SK-N-SH (cell line): ENCODE measurements around the gene TTC7B. TPM values are rescaled to one million over a fixed set of nuclear protein-coding genes. Genes with fewer than 3 reads are reported as not detected.

Experiments
- CTCF ChIA-PET: fragments of 300-600, 350-600 bp; formaldehyde crosslinking; extraction: SDS; loops from one replicate; lab custom pipeline; 2021; lab: Yijun Ruan, JAX
- POLR2A ChIA-PET: fragments of 350-600 bp; sonication (Branson Sonifier 250); formaldehyde crosslinking; extraction: SDS; loops from one replicate; lab custom pipeline; 2020; ENCODE audit warnings: antibody characterized with exemption, inconsistent platforms; lab: Yijun Ruan, JAX
- DNase-seq: peaks from one replicate; pipeline ENCODE4 v3.0.0; 2012
- H2AFZ ChIP-seq: fragments of 200-600 bp; sonication (generic); 2 replicates; pipeline ENCODE4 v1.8.1; 2016; ENCODE audit warnings: antibody characterized with exemption, mild to moderate bottlenecking, low read depth
- H3F3A ChIP-seq: fragments of 200-600 bp; sonication (generic); replicated peaks from 2 replicates; pipeline ENCODE3; 2016; ENCODE audit warnings: antibody characterized with exemption, mild to moderate bottlenecking; ENCODE audit not compliant: insufficient read depth
- H3K27ac ChIP-seq, 2 experiments: fragments of 200-500 bp in 1 of 2; fragments of 200-600 bp in 1 of 2; sonication (Bioruptor generic) in 1 of 2; sonication (generic), shearing (Covaris generic) in 1 of 2; 2 replicates each; pipeline versions ENCODE4 v1.5.1 to v1.6.1; 2014 to 2016; ENCODE audit warnings: low read depth in 2 of 2, inconsistent platforms in 1 of 2, low read length in 1 of 2, mild to moderate bottlenecking in 1 of 2, mixed read lengths in 1 of 2
- H3K27me3 ChIP-seq: fragments of 200-600 bp; sonication (generic), shearing (Covaris generic); 2 replicates; pipeline ENCODE4 v1.6.1; 2016; ENCODE audit warnings: mixed run types; ENCODE audit not compliant: insufficient read depth
- H3K36me3 ChIP-seq, 2 experiments: fragments of 200-500 bp in 1 of 2; fragments of 200-600 bp in 1 of 2; sonication (Bioruptor generic) in 1 of 2; sonication (generic) in 1 of 2; replicated peaks in 1 of 2; 2 replicates each; pipeline versions ENCODE3 to v1.5.1; 2014 to 2016; ENCODE audit warnings: low read length in 1 of 2, mild to moderate bottlenecking in 1 of 2; ENCODE audit not compliant: insufficient read depth in 2 of 2, control insufficient read depth in 1 of 2
- H3K4me1 ChIP-seq, 2 experiments: fragments of 200-500 bp in 1 of 2; fragments of 200-600 bp in 1 of 2; sonication (Bioruptor generic) in 1 of 2; sonication (generic), shearing (Covaris generic) in 1 of 2; 2 replicates each; pipeline versions ENCODE4 v1.5.1 to v1.6.1; 2014 to 2016; ENCODE audit warnings: low read depth in 1 of 2, low read length in 1 of 2, mixed run types in 1 of 2; ENCODE audit not compliant: insufficient read depth in 2 of 2, control insufficient read depth in 1 of 2
- H3K4me2 ChIP-seq: fragments of 200-600 bp; sonication (generic), shearing (Covaris generic); 2 replicates; pipeline ENCODE4 v1.6.1; 2017; ENCODE audit warnings: mixed run types
- H3K4me3 ChIP-seq, 2 experiments: fragments of 200-500 bp in 1 of 2; fragments of 200-600 bp in 1 of 2; sonication (Bioruptor generic) in 1 of 2; sonication (generic), shearing (Covaris generic) in 1 of 2; 2 replicates each; pipeline versions ENCODE4 v1.5.1 to v1.8.1; 2014 to 2016; ENCODE audit warnings: low read depth in 2 of 2, inconsistent platforms in 1 of 2, low read length in 1 of 2, mild to moderate bottlenecking in 1 of 2, mixed read lengths in 1 of 2, moderate library complexity in 1 of 2
- H3K79me2 ChIP-seq: fragments of 200-600 bp; sonication (generic); 2 replicates; pipeline ENCODE4 v1.8.1; 2017; ENCODE audit warnings: mild to moderate bottlenecking; ENCODE audit not compliant: insufficient read depth
- H3K9ac ChIP-seq: fragments of 200-600 bp; sonication (generic); 2 replicates; pipeline ENCODE4 v1.6.1; 2017; ENCODE audit warnings: mixed run types
- H3K9me2 ChIP-seq: fragments of 200-600 bp; sonication (generic); 2 replicates; pipeline ENCODE4 v1.6.1; 2017; ENCODE audit warnings: mixed run types
- H3K9me3 ChIP-seq: fragments of 200-600 bp; sonication (generic); 2 replicates; pipeline ENCODE4 v1.6.1; 2017; ENCODE audit warnings: mixed run types, mild to moderate bottlenecking, moderate library complexity
- H4K20me1 ChIP-seq: fragments of 200-600 bp; sonication (generic); 2 replicates; pipeline ENCODE4 v1.6.1; 2017; ENCODE audit warnings: mild to moderate bottlenecking, mixed run types; ENCODE audit not compliant: insufficient read depth
- NRF1 ChIP-seq: IDR thresholded peaks from 2 replicates; pipeline ENCODE4 v1.6.1; 2012; ENCODE audit warnings: low read depth, mild to moderate bottlenecking, low read length
- RAD21 ChIP-seq: IDR thresholded peaks from 2 replicates; pipeline ENCODE4 v1.6.1; 2012; ENCODE audit warnings: mild to moderate bottlenecking, low read length
- REST ChIP-seq: IDR thresholded peaks from 2 replicates; pipeline ENCODE4 v1.6.1; 2012; ENCODE audit warnings: mild to moderate bottlenecking, low read depth, low read length, moderate library complexity
- TAF1 ChIP-seq: IDR thresholded peaks from 2 replicates; pipeline ENCODE4 v1.6.1; 2012; ENCODE audit warnings: low read depth, mild to moderate bottlenecking, low read length, moderate library complexity, borderline replicate concordance
- USF2 ChIP-seq: fragments of 150-350 bp; IDR thresholded peaks from 2 replicates; pipeline ENCODE4 v1.6.1; 2017; ENCODE audit warnings: antibody characterized with exemption, low read length, low read depth, borderline replicate concordance
- YY1 ChIP-seq: IDR thresholded peaks from 2 replicates; pipeline ENCODE4 v1.4.0; 2012; ENCODE audit warnings: low read depth, mild to moderate bottlenecking
- WGBS: methylation state at CpG from one replicate; pipeline ENCODE4 v1.1.6; 2017; ENCODE audit warnings: low lambda C conversion rate; 5-methylcytosine and 5-hydroxymethylcytosine counted together
- polyA plus RNA-seq, 3 experiments: library from polyadenylated mRNA; depleted of rRNA; stranded (reverse); fragments of >200 nt; gene quantifications; 2 replicates each; pipeline ENCODE4 v1.2.3, GENCODE V29; 2012

TTC7B gene
- polyA plus RNA-seq, 1 of the 3 experiments (the other 2 are of a cell fraction): 43.1 TPM

- H2AFZ ChIP-seq: no peak overlapping the region
- no peaks in the 10 kb centered on the region for H3K27me3 ChIP-seq
- H3K9me2 ChIP-seq: no peaks in the 10 kb centered on the region
- no peak overlapping the region for H3K27ac ChIP-seq
- no peak overlapping the region for H3K9ac ChIP-seq
- H3K36me3 ChIP-seq: no peaks in the 10 kb centered on the region
- no peaks in the 10 kb centered on the region for H3K79me2 ChIP-seq
- H3K9me3 ChIP-seq: no peaks in the 10 kb centered on the region
- H3K4me3 ChIP-seq: no peak overlapping the region
- no peak overlapping the region for H3K4me2 ChIP-seq
- H3K4me1 ChIP-seq: peaks cover 3 to 17% of the 10 kb centered on the region in 2 experiments; a peak in 1 of 4 replicates
- 68% methylated on average over 11 of the region's 12 CpGs for WGBS
- ChIA-PET POLR2A (interaction anchor here (1.2 kb wide), 1 partner anchor 23 kb away, joined by 3 read pairs; no protein-coding TSS in a partner anchor), CTCF (interaction anchor here (0.9 to 1.3 kb wide), 2 partner anchors 12 to 194 kb away, joined by 3 read pairs; no protein-coding TSS in a partner anchor)
- peak; percentile 28 for DNase-seq
- no peaks in the 10 kb centered on the region for H4K20me1 ChIP-seq
- no peaks in the 10 kb centered on the region for H3F3A ChIP-seq
- TF ChIP-seq TAF1 (no peak), YY1 (0 out of 2 replicates have a peak, but pooled peaks have one; percentile 50), REST (peak; percentile 98), USF2 (no peak)
These were observed 320.6 kb downstream of the TTC7B start for GRCh38 chr14:90495357-90496276.

- TF ChIP-seq RAD21 (peak; percentile 21; the same call in 1 of the 2 replicates), NRF1 (no peak)
- peak; percentile 70 for DNase-seq
- WGBS: 24% methylated on average over 7 of the region's 11 CpGs
These were observed 324.2 kb downstream of the TTC7B start for GRCh38 chr14:90491911-90492531.

More at GRCh38 chr14:90491911-90492531, 324.2 kb downstream of the TTC7B start:
- no peaks in the 10 kb centered on the region for H3K27me3 ChIP-seq
- H3K4me1 ChIP-seq: peaks cover 3 to 29% of the 10 kb centered on the region in 2 experiments; a peak in 1 of 4 replicates
- H3K9ac ChIP-seq: no peak overlapping the region
- H3K9me2 ChIP-seq: no peaks in the 10 kb centered on the region
- CTCF ChIA-PET: interaction anchor here (1.0 to 1.6 kb wide), 5 partner anchors 9 to 205 kb away, joined by 3 to 6 read pairs (median 3); no protein-coding TSS in a partner anchor
- no peaks in the 10 kb centered on the region for H3K9me3 ChIP-seq
- no peaks in the 10 kb centered on the region for H4K20me1 ChIP-seq
- H2AFZ ChIP-seq: no peak overlapping the region
- no peak overlapping the region; a peak in 1 of 4 replicates for H3K4me3 ChIP-seq
- H3K79me2 ChIP-seq: no peaks in the 10 kb centered on the region
- POLR2A ChIA-PET: interaction anchor here (0.5 to 1.8 kb wide), 5 partner anchors 9 to 54 kb away, joined by 3 to 8 read pairs (median 6); no protein-coding TSS in a partner anchor
- H3K27ac ChIP-seq: peak overlapping the region in 1 of 2 experiments; percentile 90; a peak in 2 of 4 replicates
- peak overlapping the region; percentile 52; the same call in 1 of the 2 replicates for H3K4me2 ChIP-seq
- no peaks in the 10 kb centered on the region for H3K36me3 ChIP-seq
- H3F3A ChIP-seq: no peaks in the 10 kb centered on the region
